ENCODE results near the gene TRIP13.
"Not testable (repeated sequence)": the region's sequence is repeated elsewhere in the genome, so short reads cannot be mapped to it uniquely, and the experiment has no call there.

GRCh38 chr5:847212-847611 lies 45.5 kb upstream of the TRIP13 start:
- not testable (repeated sequence) for TF ChIP-seq POLR2A, CTCF (IDR thresholded peaks at IDR 0.05)

All from right lobe of liver (tissue), 4 donors.